Stimulated activated CD4-positive, alpha-beta T cell treated with anti-CD3 and anti-CD28 coated beads, Interleukin-4, amount 100 ng/mL, for 48 hours (primary cell): ENCODE results near the gene ABHD11.

Source experiments
- DNase-seq, 2 donors: peaks; one replicate each; pipeline ENCODE4 v3.0.0-alpha.2; 2020; ENCODE audit warnings: low read depth in 2 of 2

ABHD11 gene

GRCh38 chr7:73701357-73701995, 37.1 kb downstream of the ABHD11 start:
- no peak for DNase-seq

- no peak for DNase-seq
Measured at GRCh38 chr7:73700581-73701134, 37.9 kb downstream of the ABHD11 start.

- no peak for DNase-seq
Measured at GRCh38 chr7:73700069-73700423, 38.6 kb downstream of the ABHD11 start.

GRCh38 chr7:73699370-73700068, 39.1 kb downstream of the ABHD11 start:
- DNase-seq: no peak

GRCh38 chr7:73698410-73698809, 40.2 kb downstream of the ABHD11 start:
- DNase-seq: no peak

- DNase-seq: no peak
Measured at GRCh38 chr7:73696372-73696771, 42.2 kb downstream of the ABHD11 start.

- no peak for DNase-seq
Measured at GRCh38 chr7:73690646-73691045, 48.0 kb downstream of the ABHD11 start.

GRCh38 chr7:73688288-73688687, 50.3 kb downstream of the ABHD11 start:
- no peak for DNase-seq
